Cardiac muscle cell (in vitro differentiated cells and primary cell): Measurements from ENCODE around the gene FAM20C. TPM values are rescaled to one million over a fixed set of nuclear protein-coding genes. Genes with fewer than 3 reads are reported as not detected.

Experiments used
- DNase-seq, 2 donors: peaks; one replicate each; pipeline versions ENCODE4 v3.0.0 to v3.0.0-alpha.2; 2010 to 2017; ENCODE audit warnings: low read depth in 1 of 2, low spot score in 1 of 2
- H3K27ac ChIP-seq: fragments of 200-600 bp; sonication (generic); 2 replicates; pipeline ENCODE4 v1.5.1; 2016
- H3K27me3 ChIP-seq: fragments of 200-600 bp; sonication (generic); 2 replicates; pipeline ENCODE4 v1.6.0; 2016; ENCODE audit warnings: control low read depth
- H3K36me3 ChIP-seq: fragments of 200-600 bp; sonication (generic); 2 replicates; pipeline ENCODE4 v1.5.1; 2016; ENCODE audit warnings: control low read depth
- H3K4me1 ChIP-seq: fragments of 200-600 bp; sonication (generic); 2 replicates; pipeline ENCODE4 v1.8.1; 2017; ENCODE audit warnings: low read depth, mild to moderate bottlenecking, mixed run types
- H3K4me3 ChIP-seq: fragments of 200-600 bp; sonication (generic); 2 replicates; pipeline ENCODE4 v1.5.1; 2016; ENCODE audit warnings: mild to moderate bottlenecking
- H3K9me3 ChIP-seq: fragments of 200-600 bp; sonication (generic); 2 replicates; pipeline ENCODE4 v1.5.1; 2017; ENCODE audit warnings: low read depth, mild to moderate bottlenecking, control low read depth
- CTCF ChIP-seq: IDR thresholded peaks from 2 replicates; pipeline ENCODE4 v1.5.1; 2012; ENCODE audit warnings: low read depth, mild to moderate bottlenecking, low read length
- polyA plus RNA-seq: library from polyadenylated mRNA; unstranded; fragments of >200 nt; fragmentation: Nextera tagmentation; extraction: Ambion mirVana; gene quantifications from 2 replicates; pipeline ENCODE4 v1.2.1, GENCODE V29; 2016
- total RNA-seq: library from RNA; depleted of rRNA; stranded (reverse); fragments of >200 nt; gene quantifications from 2 replicates; pipeline ENCODE4 v1.2.3, GENCODE V29; 2016

The FAM20C gene
- total and polyA plus RNA-seq, 2 experiments from 2014 or later, result 4.9 to 15.7 TPM

GRCh38 chr7:272108-272615, 79.8 kb downstream of the FAM20C start:
- Histone ChIP-seq H3K27me3 (no peaks in the 10 kb centered on the region), H3K4me1 (no peaks in the 10 kb centered on the region), H3K9me3 (no peaks in the 10 kb centered on the region), H3K27ac (no peak overlapping the region), H3K4me3 (no peak overlapping the region), H3K36me3 (no peaks in the 10 kb centered on the region)
- no peak for TF ChIP-seq CTCF
- DNase-seq, result no peak

- Histone ChIP-seq H3K4me3 (no peak overlapping the region), H3K27me3 (no peaks in the 10 kb centered on the region), H3K27ac (no peak overlapping the region), H3K9me3 (no peaks in the 10 kb centered on the region), H3K36me3 (no peaks in the 10 kb centered on the region), H3K4me1 (no peaks in the 10 kb centered on the region)
- DNase-seq, result no peak
- no peak for TF ChIP-seq CTCF
These were observed 80.3 kb downstream of the FAM20C start for GRCh38 chr7:272631-273030.

- Histone ChIP-seq H3K36me3 (no peaks in the 10 kb centered on the region), H3K27me3 (no peaks in the 10 kb centered on the region), H3K4me1 (no peaks in the 10 kb centered on the region), H3K27ac (no peak overlapping the region), H3K4me3 (no peak overlapping the region), H3K9me3 (no peaks in the 10 kb centered on the region)
- no peak for DNase-seq
- TF ChIP-seq CTCF, result no peak
These were observed 81.0 kb downstream of the FAM20C start for GRCh38 chr7:273327-273726.

GRCh38 chr7:274266-274665, 81.9 kb downstream of the FAM20C start:
- Histone ChIP-seq H3K27me3 (no peaks in the 10 kb centered on the region), H3K4me3 (no peak overlapping the region), H3K9me3 (no peaks in the 10 kb centered on the region), H3K27ac (no peak overlapping the region), H3K36me3 (no peaks in the 10 kb centered on the region), H3K4me1 (no peaks in the 10 kb centered on the region)
- no peak for TF ChIP-seq CTCF
- no peak for DNase-seq

DNA sequence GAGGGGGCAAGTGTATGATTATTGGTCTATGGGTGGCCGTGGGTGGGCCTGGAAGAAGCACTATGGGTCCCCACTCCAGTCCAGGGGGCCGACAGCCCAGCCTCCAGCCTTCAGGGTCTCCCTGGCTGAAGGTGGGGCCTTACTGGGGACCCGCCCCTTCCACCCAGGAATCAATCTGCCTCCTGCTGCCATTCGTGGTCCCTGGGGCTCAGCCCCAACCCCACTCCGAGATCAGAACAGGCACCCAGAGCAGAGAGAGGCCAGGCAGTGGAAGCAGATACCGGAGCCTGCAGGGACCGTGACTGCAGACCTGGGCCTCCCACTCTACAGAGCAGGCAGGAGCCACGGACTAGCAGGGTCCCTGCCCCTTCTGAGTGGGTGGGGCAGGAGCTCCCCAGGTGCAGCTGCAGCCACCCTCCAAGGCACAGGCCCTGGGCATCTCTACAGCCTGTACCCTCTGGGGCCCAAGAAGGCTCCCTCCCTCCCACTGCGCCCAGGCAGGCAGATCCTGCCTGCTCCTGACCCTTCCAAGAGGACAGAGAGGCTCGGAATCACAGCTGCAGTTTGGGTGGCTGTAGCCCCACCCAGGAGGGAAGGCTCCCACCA, 84.0 kb downstream of the FAM20C start:
- TF ChIP-seq CTCF, result no peak
- no peaks in the 10 kb centered on the region for H3K9me3 ChIP-seq
- H3K36me3 ChIP-seq, result no peaks in the 10 kb centered on the region
- H3K27me3 ChIP-seq, result peaks cover 3% of the 10 kb centered on the region
- no peak overlapping the region for H3K27ac ChIP-seq
- DNase-seq, result no peak
- no peaks in the 10 kb centered on the region for H3K4me1 ChIP-seq
- H3K4me3 ChIP-seq, result no peak overlapping the region

DNA sequence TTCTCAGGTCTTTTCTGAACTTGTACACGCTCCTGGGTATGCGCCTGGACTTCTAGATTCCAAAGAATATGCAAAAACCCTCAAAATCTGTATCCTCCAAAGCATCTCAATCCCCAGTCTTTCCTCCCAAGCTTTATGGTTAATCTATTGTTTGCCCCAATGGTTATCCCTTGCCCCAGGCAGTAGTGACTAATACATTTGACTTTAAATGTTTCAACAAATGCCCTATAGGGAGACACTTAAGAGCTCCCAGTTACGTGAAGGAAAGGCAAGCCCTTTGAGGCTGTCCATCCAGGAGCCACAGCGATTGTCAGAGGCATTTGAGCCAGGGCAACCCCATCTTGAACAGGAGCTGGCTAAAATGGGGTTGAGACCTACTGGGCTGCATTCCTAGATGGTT, 84.9 kb downstream of the FAM20C start:
- no peak for DNase-seq
- no peak overlapping the region for H3K27ac ChIP-seq
- no peak for TF ChIP-seq CTCF

More for the DNA sequence above, 84.9 kb downstream of the FAM20C start:
- H3K27me3 ChIP-seq, result peaks cover 3% of the 10 kb centered on the region
- no peaks in the 10 kb centered on the region for H3K9me3 ChIP-seq
- no peaks in the 10 kb centered on the region for H3K36me3 ChIP-seq
- no peak overlapping the region for H3K4me3 ChIP-seq
- no peaks in the 10 kb centered on the region for H3K4me1 ChIP-seq
